ENCODE data around the gene ZNF573.
A peak's percentile ranks its signal among the peaks of the same experiment; 100 is the strongest.
"Not testable (repeated sequence)": the region's sequence is repeated elsewhere in the genome, so short reads cannot be mapped to it uniquely, and the experiment has no call there.

Gene ZNF573

GRCh38 chr19:37779127-37780005 lies at the start of gene ZNF573:
ZNF573 (minus strand) TSS chr19:37779586; CDS start chr19:37773729, 5,857 bp downstream.
- DNase-seq (ENCODE audit: low read depth) = peak; percentile 57

- DNase-seq (ENCODE audit: low read depth) = no peak
These were observed 38.0 kb upstream of the ZNF573 start for GRCh38 chr19:37817180-37817981.

- DNase-seq (ENCODE audit: low read depth) = not testable (repeated sequence)
These were observed 36.2 kb upstream of the ZNF573 start for GRCh38 chr19:37815611-37816010.

- DNase-seq (ENCODE audit: low read depth) = no peak
These were observed 34.0 kb upstream of the ZNF573 start for GRCh38 chr19:37813340-37813739.

- DNase-seq (ENCODE audit: low read depth) = no peak
These were observed 30.0 kb upstream of the ZNF573 start for GRCh38 chr19:37809366-37809765.

- DNase-seq (ENCODE audit: low read depth) = no peak
These were observed 24.0 kb upstream of the ZNF573 start for GRCh38 chr19:37803249-37803840.

- DNase-seq (ENCODE audit: low read depth) = no peak
These were observed 11.0 kb upstream of the ZNF573 start for GRCh38 chr19:37790244-37790925.

- no peak for DNase-seq (ENCODE audit: low read depth)
These were observed 716 bp downstream of the ZNF573 start for GRCh38 chr19:37778613-37779126.

GRCh38 chr19:37770985-37771384 lies 8.4 kb downstream of the ZNF573 start:
- DNase-seq (ENCODE audit: low read depth) = no peak

- DNase-seq (ENCODE audit: low read depth) = no peak
These were observed 15.9 kb downstream of the ZNF573 start for GRCh38 chr19:37763488-37763887.

- DNase-seq (ENCODE audit: low read depth) = not testable (repeated sequence)
These were observed 21.7 kb downstream of the ZNF573 start for GRCh38 chr19:37757683-37758082.

- no peak for DNase-seq (ENCODE audit: low read depth)
These were observed 41.0 kb downstream of the ZNF573 start for GRCh38 chr19:37738371-37738770.

GRCh38 chr19:37725181-37725580 lies 54.2 kb downstream of the ZNF573 start:
- no peak for DNase-seq (ENCODE audit: low read depth)

GRCh38 chr19:37719927-37720265 lies 59.5 kb downstream of the ZNF573 start:
- DNase-seq (ENCODE audit: low read depth) = no peak

- DNase-seq (ENCODE audit: low read depth) = peak; percentile 72
These were observed 60.1 kb downstream of the ZNF573 start, which contains the start of gene ZNF607 for GRCh38 chr19:37719111-37719926. ZNF607 (minus strand) TSS chr19:37719761; CDS start chr19:37711618, 8,143 bp downstream.

- no peak for DNase-seq (ENCODE audit: low read depth)
These were observed 61.1 kb downstream of the ZNF573 start for GRCh38 chr19:37718304-37718703.

- DNase-seq (ENCODE audit: low read depth) = no peak
These were observed 63.2 kb downstream of the ZNF573 start for GRCh38 chr19:37716140-37716539.

- DNase-seq (ENCODE audit: low read depth) = no peak
These were observed 73.3 kb downstream of the ZNF573 start for GRCh38 chr19:37706052-37706605.

GRCh38 chr19:37699057-37699456 lies 80.3 kb downstream of the ZNF573 start:
- no peak for DNase-seq (ENCODE audit: low read depth)

GRCh38 chr19:37698216-37698615 lies 81.2 kb downstream of the ZNF573 start:
- DNase-seq (ENCODE audit: low read depth) = no peak

Data from stimulated activated CD8-positive, alpha-beta memory T cell treated with anti-CD3 and anti-CD28 coated beads, Interleukin-15, amount 100 ng/mL, for 24 hours (primary cell).